Keratinocyte (primary cell): ENCODE data around the gene DNPH1.

Source experiments
- EZH2 ChIP-seq: IDR thresholded peaks from one replicate; pipeline ENCODE4 v1.6.1; 2012; ENCODE audit warnings: inconsistent platforms, mild to moderate bottlenecking, low read length, moderate library complexity
- TF ChIP-seq, protein P1 (sequence below), 3 experiments: IDR thresholded peaks in 1 of 3; conservative IDR thresholded peaks in 1 of 3; optimal IDR thresholded peaks in 1 of 3; 2 replicates in 2 of 3; 3 replicates in 1 of 3; pipeline versions ENCODE3 to v1.5.1; 2011; ENCODE audit warnings: low read length in 3 of 3, mild to moderate bottlenecking in 3 of 3, moderate library complexity in 2 of 3, control low read depth in 1 of 3, inconsistent platforms in 1 of 3; ENCODE audit not compliant: insufficient read depth in 2 of 3; ENCODE audit errors: extremely low read depth in 1 of 3

DNA sequence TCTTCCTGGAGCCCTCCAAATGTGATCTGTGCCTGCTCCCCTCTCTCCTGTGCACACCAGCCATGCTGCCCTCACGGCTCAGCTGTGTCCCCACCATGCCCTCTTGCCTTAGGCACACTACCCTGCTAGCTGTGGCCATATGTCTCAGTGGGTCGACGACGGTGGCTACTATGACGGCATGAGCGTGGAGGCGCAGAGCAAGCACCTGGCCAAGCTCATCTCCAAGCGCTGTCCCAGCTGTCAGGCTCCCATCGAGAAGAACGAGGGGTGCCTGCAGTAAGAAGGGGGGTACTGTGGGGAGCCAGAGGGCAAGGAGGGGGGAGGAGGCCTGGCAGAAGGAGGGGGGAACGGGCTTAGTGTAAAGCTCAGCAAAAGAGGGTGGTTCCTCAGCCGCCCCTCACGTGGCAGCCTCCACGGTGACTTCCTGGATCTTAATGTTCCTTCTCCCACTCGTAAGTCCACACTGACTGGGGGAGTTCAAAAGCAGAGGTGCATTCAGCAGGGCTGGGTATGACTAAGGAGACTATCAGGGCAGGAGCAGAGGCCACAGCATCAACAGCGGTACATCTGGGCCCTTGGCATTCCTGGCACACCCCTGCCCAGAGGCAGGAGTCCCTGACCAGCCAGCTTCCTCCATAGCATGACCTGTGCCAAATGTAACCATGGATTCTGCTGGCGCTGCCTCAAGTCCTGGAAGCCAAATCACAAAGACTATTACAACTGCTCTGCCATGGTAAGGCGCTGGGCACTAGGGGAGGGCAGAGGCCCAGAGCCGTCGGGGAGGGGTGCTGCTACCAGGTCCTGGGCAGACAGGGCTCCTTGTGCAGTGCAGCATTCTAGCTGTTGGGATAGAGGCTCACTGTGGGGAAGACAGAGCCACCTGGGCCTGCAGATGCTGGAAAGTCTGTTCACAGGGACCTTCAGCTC is 8.0 kb downstream of the DNPH1 start:
- TF ChIP-seq, protein P1, sequence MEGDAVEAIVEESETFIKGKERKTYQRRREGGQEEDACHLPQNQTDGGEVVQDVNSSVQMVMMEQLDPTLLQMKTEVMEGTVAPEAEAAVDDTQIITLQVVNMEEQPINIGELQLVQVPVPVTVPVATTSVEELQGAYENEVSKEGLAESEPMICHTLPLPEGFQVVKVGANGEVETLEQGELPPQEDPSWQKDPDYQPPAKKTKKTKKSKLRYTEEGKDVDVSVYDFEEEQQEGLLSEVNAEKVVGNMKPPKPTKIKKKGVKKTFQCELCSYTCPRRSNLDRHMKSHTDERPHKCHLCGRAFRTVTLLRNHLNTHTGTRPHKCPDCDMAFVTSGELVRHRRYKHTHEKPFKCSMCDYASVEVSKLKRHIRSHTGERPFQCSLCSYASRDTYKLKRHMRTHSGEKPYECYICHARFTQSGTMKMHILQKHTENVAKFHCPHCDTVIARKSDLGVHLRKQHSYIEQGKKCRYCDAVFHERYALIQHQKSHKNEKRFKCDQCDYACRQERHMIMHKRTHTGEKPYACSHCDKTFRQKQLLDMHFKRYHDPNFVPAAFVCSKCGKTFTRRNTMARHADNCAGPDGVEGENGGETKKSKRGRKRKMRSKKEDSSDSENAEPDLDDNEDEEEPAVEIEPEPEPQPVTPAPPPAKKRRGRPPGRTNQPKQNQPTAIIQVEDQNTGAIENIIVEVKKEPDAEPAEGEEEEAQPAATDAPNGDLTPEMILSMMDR (optimal IDR thresholded peaks at IDR 0.05 in 1 of 3, IDR thresholded peaks at IDR 0.05 in 1 of 3, conservative IDR thresholded peaks at IDR 0.05 in 1 of 3; ENCODE audit: extremely low read depth in 1 of 3, insufficient read depth in 2 of 3, low read length in 3 of 3): no peak
- no peak for TF ChIP-seq EZH2
